GM03348 (cell line): Measurements from ENCODE around the gene PAX8.
"Not testable (repeated sequence)": the region's sequence is repeated elsewhere in the genome, so short reads cannot be mapped to it uniquely, and the experiment has no call there.

Experiments used
- DNase-seq: peaks from one replicate; pipeline ENCODE4 v3.0.0; 2012; ENCODE audit warnings: low spot score

The PAX8 gene

DNA sequence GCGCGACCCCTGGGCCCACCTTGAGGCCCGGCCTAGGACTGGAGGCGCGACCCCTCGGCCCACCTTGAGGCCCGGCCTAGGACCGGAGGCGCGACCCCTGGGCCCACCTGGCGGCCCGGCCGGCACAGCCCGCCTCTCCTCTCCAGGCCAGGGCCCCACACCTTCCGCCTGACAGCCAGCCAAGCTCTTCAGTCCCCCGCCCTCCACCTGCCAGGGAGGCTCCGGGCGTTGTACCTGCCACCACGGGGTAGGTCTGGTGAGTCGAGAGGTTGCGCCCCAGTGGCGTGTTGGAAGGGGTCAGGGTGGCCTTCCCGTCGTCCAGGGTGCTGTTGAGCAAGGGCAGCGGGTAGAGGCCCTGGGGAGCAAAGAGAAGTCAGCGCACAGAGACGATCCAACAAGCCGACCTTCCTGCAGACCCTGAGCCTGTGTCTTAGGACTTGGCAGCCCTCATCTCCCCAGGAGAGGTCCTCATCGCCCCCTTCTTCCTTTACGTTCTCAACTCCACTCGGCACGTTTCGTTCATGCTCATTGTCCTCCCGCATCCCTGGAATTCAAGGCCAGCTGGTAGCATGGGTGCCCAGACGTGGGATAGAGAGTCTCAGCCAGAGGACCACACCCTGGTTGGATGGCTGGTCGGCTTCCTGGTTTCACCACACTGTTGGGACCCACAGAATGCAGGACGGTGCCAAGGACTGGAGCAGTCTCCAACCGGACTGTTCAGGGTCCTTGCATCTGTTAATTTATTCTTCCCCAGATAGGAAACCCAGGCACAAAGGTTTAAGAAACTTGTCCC, 42.2 kb downstream of the PAX8 start:
- no peak for DNase-seq

- not testable (repeated sequence) for DNase-seq
Observed at GRCh38 chr2:113235347-113236226, 43.1 kb downstream of the PAX8 start.

DNA sequence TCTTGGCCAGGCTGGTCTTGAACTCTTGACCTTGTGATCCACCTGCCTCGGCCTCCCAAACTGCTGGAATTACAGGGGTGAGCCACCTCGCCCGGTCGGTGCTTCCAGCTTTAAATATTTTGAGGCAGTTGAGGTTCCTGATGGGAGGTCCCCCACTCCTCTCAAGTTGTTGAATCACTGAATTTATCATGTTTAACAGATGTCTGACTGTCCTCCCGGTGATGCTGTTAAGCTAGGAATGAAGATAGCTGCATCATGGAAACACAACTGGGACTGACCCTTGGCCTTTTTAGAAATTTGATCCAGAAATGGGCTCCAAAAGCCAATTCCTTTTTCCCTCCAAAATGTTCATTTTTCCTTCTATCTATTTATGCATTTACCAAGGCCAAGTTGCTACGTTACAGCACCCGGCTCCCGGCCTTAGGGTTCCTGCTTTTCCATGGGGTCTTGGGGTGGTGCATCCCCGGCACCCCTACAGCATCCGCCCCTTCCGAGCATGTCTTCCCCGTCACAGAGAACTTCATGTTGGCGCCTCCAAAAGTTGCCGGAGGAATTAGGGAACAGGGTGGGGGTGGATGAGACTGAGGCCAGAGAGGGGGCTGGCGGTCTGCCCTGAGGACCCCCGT, 43.9 kb downstream of the PAX8 start:
- DNase-seq = no peak

GRCh38 chr2:113233593-113234550, 44.8 kb downstream of the PAX8 start:
- peak; percentile 54 for DNase-seq

- DNase-seq = no peak
Observed at GRCh38 chr2:113232740-113233139, 46.0 kb downstream of the PAX8 start.

- no peak for DNase-seq
Observed at GRCh38 chr2:113232123-113232522, 46.6 kb downstream of the PAX8 start.

GRCh38 chr2:113231064-113231463, 47.7 kb downstream of the PAX8 start:
- DNase-seq = no peak

GRCh38 chr2:113230531-113230930, 48.2 kb downstream of the PAX8 start:
- DNase-seq = no peak

GRCh38 chr2:113229795-113230194, 48.9 kb downstream of the PAX8 start:
- no peak for DNase-seq

- no peak for DNase-seq
Observed at GRCh38 chr2:113228991-113229716, 49.6 kb downstream of the PAX8 start.

DNA sequence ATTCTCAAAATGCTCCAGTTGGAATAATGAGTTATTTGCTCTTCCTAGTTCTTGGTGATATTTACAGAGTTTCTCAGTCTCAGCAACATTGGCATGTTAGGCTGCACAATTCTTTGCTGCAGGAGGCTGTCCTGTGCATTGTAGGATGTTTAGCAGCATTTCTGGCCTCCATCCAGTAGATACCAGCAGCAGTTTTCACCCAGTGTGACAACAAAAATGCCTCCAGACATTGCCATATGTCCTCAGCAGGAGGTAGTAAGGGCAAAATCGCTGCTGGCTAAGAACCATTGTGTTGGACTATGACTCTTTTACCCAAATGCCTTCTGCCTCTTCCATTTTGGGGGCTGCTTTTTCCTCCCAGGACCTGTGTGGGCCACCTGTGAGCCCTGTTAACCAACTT, 50.4 kb downstream of the PAX8 start:
- no peak for DNase-seq

GRCh38 chr2:113227698-113228097, 51.0 kb downstream of the PAX8 start:
- no peak for DNase-seq

DNA sequence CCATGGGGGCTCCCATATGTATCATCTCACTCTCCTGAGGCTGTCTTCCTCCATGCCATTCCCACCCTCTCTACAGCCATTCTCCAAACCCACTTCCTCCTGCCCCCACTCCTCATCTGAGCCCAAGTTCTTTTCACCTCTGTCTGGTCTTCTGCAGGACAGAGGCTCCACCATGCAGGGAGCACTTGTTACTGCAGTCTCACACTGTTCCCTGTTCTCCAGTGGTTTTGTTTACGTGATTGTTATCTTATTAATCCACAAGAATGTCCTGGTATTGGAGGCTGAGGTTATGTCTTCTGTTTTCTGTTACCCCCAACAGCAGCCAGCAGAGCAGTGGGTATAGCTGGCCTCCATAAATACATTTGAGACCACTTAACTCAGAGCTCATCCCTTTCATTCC, 51.4 kb downstream of the PAX8 start:
- DNase-seq = no peak

- no peak for DNase-seq
Observed at GRCh38 chr2:113226462-113226861, 52.3 kb downstream of the PAX8 start.

GRCh38 chr2:113225263-113226259, 53.2 kb downstream of the PAX8 start:
- DNase-seq = no peak

- no peak for DNase-seq
Observed at GRCh38 chr2:113224647-113225236, 54.0 kb downstream of the PAX8 start.

- DNase-seq = no peak
Observed at GRCh38 chr2:113223813-113224212, 54.9 kb downstream of the PAX8 start.

DNA sequence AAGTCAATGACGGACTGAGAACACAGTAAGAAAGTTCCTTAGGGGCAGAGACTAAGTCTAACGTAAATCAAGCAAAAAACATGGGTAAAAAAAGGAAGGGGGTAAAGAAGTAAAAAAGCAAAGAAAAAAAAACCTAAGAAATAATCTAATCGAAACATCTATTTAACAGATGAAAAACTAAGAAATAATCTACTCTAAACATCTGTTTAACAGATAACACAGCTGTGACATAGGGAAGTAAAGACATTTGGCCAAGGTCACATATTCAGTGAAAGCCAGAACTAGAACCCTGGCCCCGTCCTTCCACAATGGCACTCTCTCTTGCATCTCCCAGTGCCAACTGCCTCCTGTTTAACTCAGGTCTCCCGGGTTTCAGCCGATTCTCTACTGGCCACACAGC, 56.9 kb downstream of the PAX8 start:
- DNase-seq = no peak
